SHP77 treated with DMSO at 0.1 percent for 48 hours (cell line): ENCODE results near the gene SULT1A2.
"Not testable (repeated sequence)": the region's sequence is repeated elsewhere in the genome, so short reads cannot be mapped to it uniquely, and the experiment has no call there.

ENCODE experiments used
- DNase-seq: peaks from one replicate; lab custom pipeline; 2025; lab: John Stamatoyannopoulos, UW

Gene SULT1A2

DNA sequence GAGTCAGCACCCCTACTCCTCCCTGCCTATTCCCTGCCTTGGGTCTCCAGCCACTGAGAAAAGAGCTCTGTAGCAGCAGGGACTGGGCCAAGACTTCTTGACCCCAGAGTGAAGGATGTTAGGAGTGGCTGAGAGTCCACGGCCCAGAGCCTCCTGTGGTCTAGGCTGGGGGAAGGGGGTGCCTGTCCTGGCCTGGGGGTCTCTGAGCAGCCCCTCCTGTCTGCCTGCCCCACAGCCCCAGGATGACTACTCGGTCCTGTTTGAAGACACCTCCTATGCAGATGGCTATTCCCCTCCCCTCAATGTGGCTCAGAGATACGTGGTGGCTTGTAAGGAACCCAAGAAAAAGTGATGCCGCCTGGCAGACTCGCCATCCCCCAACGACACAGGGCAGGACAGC lies 5.5 kb downstream of the SULT1A2 start:
- no peak for DNase-seq

DNA sequence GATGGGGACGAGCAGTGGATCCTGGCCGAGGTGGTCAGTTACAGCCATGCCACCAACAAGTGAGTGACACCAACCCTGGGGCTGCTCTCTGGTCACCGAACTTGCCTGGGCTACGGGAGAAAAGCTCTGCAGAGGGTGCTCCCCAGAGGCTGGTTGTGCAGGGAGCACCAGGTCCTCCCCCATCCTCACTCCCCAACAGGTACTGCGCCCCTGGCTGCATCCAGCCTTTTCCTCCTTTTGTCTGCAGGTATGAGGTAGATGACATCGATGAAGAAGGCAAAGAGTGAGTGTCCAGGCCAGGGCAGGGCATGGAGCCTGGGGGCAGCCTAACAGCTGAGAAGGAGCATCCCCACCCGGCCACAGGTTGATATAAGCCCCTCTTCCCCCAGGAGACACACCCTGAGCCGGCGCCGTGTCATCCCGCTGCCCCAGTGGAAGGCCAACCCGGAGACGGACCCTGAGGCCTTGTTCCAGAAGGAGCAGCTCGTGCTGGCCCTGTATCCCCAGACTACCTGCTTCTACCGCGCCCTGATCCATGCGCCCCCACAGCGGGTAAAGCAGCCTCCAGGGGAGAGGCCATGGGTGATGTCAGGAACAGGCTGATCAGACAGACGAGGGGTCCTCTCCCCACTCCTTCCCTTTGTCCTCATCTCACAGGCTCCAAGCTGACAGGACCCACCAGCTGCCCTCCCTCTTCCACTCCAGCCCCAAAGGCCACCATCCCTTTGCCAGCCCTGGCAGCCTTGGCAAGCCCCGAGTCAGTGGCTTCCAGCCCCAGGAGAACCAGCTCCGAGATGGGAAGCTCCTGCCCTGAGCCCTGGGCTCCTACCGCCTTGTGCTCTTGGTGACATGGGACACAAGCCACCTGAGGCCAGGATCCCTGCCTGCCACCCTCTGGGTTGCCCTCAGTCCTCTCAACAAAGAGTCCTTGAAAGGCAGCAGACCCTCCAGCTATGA lies 6.2 kb downstream of the SULT1A2 start:
- DNase-seq: no peak

DNA sequence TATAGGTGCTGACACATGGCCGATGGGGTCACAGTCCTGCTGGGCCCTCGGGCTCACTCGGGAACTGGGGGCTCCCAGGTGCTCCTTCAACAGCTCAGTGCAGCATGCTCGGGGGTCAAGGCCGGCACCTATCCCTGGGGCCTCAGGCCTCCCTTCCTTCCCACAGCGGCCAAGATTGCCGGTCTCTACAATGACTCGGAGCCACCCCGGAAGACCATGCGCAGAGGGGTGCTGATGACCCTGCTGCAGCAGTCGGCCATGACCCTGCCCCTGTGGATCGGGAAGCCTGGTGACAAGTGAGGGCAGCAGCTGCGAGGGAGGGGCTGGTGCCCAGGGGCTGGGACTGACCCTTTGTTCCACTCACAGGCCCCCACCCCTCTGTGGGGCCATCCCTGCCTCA lies 6.9 kb downstream of the SULT1A2 start:
- no peak for DNase-seq

DNA sequence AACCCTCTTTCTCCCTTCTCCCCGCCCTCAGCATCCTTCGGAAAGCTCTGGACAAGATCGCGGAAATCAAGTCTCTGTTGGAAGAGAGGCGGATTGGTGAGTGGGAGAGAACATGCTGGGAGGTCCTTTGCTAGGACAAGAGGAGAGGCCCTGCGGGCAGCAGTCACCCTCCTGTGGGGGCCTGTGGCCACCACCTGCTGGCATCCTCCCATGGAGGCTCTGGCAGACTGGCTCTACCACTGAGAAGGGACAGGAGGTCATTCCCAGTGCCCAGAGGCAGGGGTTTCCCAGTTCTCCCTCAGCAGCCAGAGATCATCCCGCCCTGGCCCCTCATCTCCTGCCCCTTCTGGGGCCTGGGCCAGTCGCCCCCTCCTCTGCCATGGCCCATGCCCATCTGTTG lies 7.8 kb downstream of the SULT1A2 start:
- no peak for DNase-seq

DNA sequence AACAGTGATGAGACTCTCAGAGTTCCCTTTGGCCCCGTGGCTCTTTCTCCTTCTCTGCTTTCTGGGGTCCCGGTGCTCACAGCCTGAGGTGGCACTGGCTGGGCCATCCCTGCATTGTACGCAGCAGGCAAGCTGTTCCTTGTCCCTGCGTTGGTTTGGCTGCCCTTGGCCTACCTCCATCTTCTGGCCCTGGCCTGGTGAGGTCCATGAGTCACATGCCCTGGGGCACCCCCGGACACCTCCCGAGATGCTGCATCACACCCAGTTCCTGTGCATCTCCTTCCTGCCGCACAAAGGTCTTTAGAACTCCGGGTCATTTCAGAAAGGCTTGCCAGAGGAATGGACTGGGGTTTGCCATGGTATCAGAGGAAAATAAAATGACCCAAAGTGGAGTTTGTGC lies 9.5 kb downstream of the SULT1A2 start:
- no peak for DNase-seq

DNA sequence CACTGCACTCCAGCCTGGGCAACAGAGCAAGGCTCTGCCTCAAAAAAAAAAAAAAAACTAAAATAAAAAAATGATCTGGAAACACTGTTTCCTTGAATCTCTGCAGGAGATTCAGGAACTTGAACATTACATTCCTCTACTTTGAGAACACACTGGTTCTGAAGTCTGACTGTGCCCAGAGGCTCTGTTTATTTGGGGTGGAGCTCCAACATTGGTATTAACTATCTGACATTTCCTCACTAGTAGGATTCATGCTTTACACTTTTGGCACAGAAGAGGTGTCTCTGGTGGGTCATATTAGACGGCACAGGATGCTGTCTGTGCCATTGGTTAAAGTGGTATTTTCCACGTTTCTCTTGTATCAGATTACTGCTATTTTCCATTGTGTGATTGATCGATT lies 10.4 kb downstream of the SULT1A2 start:
- no peak for DNase-seq

DNA sequence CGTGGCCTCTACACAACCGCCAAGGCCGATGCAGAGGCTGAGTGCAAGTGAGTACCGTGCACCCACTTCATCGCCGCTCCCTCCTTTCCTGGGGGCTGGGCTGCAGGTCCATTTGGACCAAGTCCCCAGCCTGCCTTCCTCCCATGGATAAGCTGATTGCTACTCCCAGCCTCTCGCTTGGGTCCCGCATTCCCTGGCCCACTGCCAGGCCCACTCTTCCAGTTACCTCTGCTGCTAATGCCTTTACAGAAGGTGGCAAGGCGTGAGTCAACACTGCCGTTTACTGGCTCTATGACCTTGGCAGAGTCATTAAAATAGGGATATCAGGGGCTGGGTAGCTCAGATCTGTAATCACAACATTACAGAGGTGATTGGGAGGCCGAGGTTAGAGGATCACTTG lies 11.2 kb downstream of the SULT1A2 start:
- no peak for DNase-seq

DNA sequence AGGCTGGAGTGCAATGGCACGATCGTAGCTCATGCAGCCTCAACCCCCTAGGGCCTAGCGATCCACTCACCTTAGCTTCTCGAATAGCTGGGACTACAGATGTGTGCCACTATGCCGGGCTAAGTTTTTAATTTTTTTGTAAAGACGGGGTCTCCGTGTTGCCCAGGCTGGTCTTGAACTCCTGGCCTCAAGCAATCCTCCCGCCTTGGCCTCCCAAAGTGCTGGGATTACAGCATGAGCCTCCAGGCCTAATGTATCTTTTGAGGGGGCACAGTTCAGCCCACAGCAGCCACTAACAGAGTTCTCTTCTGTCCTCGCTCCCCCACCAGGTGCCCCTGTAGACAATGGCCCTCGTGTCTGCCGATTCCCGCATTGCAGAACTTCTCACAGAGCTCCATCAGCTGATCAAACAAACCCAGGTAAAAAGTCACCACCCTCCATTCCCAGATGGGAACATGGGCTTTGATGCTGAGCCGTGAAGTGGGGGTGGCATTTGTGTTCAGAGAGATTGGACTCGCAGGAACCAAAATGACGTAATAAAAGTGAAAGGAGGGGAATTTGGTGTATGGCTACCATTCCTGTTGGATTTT lies 16.0 kb downstream of the SULT1A2 start:
- DNase-seq: no peak

DNA sequence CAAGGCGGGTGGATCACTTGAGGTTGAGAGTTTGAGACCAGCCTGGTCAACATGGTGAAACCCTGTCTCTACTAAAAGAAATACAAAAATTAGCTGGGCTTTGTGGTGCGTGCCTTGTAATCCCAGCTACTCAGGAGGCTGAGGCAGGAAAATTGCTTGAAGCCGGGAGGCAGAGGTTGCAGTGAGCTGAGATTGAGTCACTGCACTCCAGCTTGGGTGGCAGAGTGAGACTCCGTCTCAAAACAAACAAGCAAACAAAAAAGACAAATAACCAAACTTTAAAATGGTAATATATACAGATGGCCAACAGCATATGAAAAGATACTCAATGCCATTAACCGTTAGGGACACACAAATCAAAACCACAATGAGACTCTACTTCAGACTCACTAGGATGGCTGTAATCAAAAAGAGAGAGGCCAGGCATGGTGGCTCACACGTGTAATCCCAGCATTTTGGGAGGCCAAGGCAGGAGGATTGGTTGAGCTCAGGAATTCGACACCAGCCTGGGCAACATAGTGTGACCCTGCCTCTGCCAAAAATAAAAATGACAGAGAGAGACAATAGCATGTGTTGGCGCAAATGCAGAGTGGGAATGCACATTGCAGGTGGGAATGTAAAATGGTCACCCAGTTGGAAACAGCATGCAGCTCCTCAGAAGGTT lies 21.3 kb downstream of the SULT1A2 start:
- DNase-seq: no peak

DNA sequence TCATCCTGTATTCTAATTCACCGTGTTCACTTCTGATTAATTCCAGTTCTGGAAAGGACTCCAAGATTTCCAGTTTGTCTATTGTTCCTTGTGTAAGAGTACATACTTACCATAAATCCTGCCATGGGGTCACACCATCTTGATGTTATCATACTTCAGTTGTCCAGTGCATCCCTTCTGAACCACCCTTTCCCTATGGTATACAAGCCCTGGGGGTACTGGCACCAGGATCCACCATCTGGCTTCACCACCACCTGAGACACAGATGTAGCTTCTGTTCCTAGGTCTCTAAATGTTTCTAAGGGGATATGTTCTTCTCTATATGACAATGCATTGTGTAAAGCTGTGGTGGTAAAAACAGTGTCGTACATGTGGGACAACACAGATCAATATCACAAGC lies 21.9 kb downstream of the SULT1A2 start:
- no peak for DNase-seq

DNA sequence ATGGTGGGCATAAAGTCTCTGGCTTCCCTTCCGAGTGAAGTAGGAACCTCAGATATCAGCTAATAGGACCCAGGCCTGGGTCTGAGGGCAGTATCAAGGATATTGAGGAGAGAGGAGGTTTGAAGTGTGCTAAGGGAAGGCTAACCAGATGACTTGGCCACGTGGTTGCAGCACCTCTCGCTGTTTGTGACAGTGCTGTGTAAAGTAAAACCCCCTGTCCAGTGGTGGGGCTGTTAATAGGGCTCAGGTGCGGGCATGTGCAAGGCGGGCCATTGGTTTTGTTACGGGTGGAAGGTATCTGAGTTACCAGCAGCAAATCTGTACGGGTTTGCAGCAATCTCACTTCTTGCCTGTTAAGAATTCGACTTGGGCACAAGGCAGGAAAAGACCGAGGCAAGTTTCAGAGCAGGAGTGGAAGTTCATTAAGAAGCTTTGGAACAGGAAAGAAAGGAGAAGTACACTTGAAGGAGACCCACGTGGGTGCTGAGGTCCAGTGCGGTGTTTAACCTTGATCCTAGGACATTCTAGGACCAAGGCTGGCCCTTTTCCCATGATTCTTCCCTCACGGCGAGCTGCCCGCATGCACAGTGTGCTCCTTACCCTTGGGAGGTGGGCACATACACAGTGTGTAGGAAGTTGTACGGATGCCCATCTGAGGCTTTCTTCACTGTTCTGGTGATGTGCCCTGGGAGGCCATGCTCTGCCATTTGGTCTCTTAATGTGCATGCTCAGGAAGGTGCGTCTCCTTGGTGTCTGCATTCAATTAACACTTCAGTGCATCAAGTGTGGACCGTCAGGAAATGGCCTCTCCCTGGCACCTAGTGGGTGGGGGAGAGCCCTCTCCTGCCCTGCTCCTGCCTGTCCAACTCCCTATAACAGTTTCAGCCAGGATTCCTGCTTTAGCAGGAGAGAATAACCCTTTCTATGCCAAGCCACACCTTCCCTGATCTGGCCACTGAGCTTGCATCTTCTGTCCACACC lies 22.8 kb downstream of the SULT1A2 start:
- no peak for DNase-seq

DNA sequence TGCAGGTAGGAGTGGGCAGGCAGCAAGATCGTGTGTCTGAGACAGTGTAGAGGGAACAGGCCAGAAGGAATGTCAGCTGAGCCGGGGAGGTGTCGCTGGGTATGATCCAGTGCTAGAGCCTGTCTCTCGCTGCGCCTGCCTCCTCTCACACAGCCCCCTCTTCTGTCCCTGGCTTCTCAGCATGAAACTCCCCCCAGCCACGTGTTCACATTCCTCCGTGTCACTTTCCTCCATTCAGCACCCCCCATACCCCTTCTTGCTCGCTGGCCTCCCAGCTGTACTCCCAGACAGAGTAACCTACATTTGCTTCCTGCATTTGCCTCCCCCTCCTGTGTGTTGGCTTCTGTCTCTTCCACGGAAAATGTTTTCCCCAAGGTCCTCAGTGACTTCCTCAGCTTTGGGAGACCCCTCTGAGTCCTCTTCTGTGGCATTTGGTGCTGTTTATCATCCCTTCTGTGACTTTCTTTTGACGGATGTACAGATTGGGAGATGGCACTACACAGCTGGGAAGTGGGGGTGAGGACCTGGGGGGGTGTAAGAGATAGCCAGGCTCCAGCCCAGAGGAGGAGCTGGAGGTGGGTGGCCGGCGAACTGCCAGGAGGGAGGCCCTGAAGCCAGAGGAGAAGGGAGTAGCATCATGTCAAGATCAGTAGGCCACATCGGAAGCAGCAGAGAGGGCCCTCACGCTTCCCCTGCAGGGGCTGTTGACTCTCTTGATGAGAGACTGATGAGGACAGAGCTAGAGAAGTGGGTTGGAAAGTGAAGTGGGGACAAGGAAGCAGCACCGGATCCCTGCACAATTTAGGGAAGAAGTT lies 23.9 kb downstream of the SULT1A2 start:
- DNase-seq: no peak

DNA sequence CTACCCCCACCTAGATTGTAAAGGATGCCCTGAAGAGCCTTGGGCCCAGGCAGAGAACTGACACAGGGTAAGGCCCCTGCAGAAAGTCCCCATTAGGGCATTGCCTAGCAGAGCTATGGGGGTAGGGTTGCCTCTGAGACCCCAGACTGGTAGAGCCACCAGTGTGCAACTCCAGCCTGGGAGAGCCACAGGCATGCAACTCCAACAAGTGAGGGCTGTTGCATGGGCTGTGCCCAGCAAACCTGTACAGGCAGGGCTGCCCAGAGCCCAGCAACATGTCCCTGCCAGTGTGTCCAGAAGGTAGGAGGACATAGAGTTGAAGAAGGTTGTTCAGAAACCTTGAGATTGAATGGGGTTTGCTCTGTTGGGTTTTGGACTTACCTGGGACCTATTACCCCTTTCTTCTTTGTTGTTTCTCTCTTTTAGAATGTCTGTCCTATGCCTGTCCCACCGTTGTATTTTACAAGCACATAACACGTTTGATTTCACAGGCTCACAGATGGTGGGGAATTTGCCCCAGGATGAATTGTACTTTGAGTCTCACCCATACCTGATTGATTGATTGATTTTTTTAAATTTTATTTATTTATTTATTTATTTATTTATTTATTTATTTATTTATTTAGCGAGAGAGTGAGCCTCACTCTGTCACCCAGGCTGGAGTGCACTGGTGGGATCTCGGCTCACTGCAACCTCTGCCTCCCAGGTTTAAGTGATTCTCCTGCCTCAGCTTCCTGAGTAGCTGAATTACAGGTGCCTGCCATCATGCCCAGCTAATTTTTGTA lies 26.7 kb downstream of the SULT1A2 start:
- no peak for DNase-seq

DNA sequence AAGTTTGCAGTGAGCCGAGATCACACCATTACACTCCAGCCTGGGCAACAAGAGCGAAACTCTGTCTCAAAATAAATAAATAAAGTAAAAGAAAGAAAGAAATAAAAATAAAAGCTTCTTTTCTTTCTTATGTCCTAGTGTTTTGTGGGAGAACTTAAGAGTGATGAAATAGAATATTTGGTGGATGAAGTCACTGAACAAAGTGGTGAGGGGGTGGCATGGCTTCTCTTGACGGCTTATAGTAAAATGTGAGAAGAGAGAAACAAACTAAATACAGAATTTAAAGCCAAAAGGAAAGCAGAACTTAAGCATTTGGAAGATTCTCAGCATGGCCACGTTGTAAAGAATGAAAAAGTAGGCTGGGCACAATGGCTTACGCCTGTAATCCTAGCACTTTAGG lies 27.8 kb downstream of the SULT1A2 start:
- no peak for DNase-seq

DNA sequence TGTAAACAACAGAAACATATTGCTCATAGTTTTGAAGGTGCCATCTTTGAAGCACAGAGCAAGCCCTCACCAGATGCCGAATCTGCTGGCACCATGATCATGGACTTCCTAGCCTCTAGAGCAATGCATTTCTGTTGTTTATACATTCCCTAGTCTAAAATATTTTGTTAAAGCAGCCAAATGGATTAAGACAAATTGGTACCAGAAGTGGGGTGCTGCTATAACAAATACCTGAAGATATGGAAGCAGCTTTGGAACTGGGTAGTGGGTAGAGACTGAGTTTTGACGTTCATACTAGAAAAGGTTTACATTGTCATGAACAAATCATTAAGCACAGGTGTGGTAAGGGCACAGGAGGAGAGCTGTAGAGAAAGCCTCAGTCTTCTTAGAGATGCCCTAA lies 29.6 kb downstream of the SULT1A2 start:
- DNase-seq: no peak

DNA sequence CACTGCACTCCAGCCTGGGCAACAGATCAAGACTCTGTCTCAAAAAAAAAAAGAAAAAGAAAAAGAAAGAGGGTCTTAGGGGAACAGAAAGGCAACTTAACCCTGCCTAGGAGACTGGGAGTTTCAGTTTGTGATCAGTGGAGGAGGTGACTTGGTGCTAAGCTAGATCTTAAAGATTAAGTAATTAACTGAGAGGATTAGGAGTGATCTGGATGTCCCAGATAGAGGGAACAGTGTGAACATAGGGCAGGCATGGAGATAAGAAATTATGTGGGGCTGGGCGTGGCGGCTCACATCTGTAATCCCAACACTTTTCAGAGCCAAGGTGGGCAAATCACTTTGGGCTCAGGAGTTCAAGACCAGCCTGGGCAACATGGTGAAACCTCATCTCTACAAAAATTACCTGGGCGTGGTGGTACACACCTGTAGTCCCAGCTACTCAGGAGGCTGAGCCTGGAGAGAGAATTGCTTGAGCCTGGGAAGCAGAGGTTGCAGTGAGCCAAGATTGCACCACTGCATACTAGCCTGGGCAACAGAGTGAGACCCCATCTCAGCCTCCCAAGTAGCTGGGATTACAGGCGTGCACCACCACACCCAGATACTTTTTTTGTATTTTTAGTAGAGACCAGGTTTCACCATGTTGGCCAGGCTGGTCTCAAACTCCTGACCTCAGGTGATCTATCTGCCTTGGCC lies 30.5 kb downstream of the SULT1A2 start:
- DNase-seq: not testable (repeated sequence)

DNA sequence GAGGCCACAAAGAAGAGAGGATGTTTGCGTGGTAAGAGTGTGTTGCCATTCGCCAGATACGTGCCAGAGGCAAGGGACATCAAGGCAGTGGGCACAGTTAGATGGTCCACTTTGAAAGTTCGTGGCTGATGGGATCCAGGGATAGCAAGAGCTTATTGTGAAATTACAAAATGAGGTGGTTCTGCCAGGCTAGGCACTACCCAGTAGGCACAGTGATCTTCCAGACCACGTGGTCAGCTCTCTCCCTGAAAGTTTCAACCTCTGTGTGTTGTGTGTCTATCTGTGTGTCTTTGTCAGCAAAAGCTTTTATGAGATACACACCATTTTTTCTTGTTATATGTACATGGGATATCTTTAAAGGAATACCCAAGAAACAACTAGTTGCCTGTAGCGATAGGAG lies 33.6 kb downstream of the SULT1A2 start:
- DNase-seq: no peak

DNA sequence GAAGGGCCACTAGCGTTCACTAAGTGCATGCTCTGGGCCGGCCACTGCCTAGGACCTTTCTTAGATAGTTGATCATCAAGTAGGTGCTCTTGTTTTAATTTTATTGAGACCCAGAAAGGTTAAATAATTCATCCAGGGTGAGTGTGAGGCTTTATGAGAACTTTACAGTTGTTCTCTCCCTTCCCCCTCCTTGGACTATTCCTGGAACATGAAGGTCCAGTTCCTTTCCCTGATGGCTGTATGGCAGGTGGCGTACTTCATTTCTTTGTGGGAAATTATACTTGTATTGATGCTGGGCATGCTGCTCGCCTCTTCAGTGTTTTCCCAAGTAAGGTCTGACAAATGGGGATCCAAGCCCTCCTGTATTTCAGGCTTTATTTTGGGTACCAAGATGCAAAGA lies 34.7 kb downstream of the SULT1A2 start:
- DNase-seq: no peak

DNA sequence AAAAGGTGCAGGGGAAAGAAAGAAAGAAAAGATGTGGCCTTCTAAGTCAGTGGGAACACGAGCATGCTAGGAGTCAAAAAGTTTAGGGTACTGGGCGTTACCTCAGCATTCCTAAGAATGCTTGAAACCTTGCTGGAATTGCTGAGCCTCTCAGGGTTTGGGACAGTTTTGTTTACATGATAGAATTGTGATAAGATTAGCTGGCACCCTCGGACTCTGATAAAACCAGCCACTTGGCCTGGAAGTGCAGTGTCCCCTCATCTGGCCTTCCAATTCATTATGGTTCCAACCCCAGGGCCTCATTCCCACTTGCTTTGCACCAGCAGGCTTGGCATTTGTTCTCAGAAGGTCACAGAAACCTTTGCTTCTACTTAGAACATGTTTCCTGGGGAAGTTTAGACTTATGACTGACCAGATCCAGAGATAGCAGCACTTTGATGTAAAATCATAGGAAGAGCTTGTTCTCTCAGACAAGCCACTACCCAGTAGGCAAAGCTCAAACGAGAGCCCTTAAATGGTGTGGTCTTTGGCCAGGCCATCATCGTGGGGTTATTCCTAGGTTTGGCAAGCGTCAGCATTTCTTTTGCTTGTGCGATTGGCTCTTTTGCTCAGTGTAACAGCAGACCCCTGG lies 35.2 kb downstream of the SULT1A2 start:
- no peak for DNase-seq
